ENCODE data around the gene UBE2S. TPM values are rescaled to one million over a fixed set of nuclear protein-coding genes. Genes with fewer than 3 reads are reported as not detected.

UBE2S gene
- total RNA-seq, 1 experiment from 2014 or later, result 393 TPM

GRCh38 chr19:55382522-55383054, 25.0 kb downstream of the UBE2S start:
- no peak overlapping the region for H3K9ac ChIP-seq (ENCODE audit: extremely low read depth, insufficient read length, low read length)
- H3K23ac ChIP-seq (ENCODE audit: insufficient read length, low read depth, low read length), result no peak overlapping the region
- no peak overlapping the region for H3K27ac ChIP-seq (ENCODE audit: insufficient read length, low read depth, low read length)
- peaks cover 45% of the 10 kb centered on the region for H3K27me3 Mint-ChIP-seq (ENCODE audit: low read depth)
- WGBS (ENCODE audit: extremely low coverage, insufficient read length, low lambda C conversion rate), result no CpG with 5 or more reads among the region's 3 CpGs
- H2BK12ac ChIP-seq (ENCODE audit: insufficient read length, low read depth, low read length), result no peak overlapping the region
- H3K4me3 Mint-ChIP-seq, result peak overlapping the region; percentile 75 to 85
- no peaks in the 10 kb centered on the region for H4K20me1 ChIP-seq (ENCODE audit: control insufficient read depth, insufficient read depth, insufficient read length)
- H3K23me2 ChIP-seq (ENCODE audit: insufficient read length, low read depth, low read length, poor library complexity, severe bottlenecking), result peaks cover 31% of the 10 kb centered on the region
- H3K79me1 ChIP-seq (ENCODE audit: insufficient read depth, low read depth, low read length, poor library complexity, severe bottlenecking), result peaks cover 8% of the 10 kb centered on the region
- H3K4ac ChIP-seq (ENCODE audit: low read depth, low read length), result no peak overlapping the region
- H2AK5ac ChIP-seq (ENCODE audit: insufficient read length, low read length), result no peak overlapping the region
- peaks cover 19 to 31% (median 21%) of the 10 kb centered on the region in 3 experiments for H3K36me3 Mint-ChIP-seq (ENCODE audit: insufficient read depth in 1 of 3, low read depth in 3 of 3)
- H3K4me1 Mint-ChIP-seq, result peaks cover 32 to 42% of the 10 kb centered on the region in 2 experiments
- no peak overlapping the region for H3K27ac Mint-ChIP-seq
- H3K14ac ChIP-seq (ENCODE audit: insufficient read depth, low read length), result no peak overlapping the region
- no peak for DNase-seq
- no peak overlapping the region for H2BK120ac ChIP-seq (ENCODE audit: low read depth, low read length, poor library complexity, severe bottlenecking)
- H2BK20ac ChIP-seq (ENCODE audit: low read depth, low read length, poor library complexity, severe bottlenecking), result no peak overlapping the region
- no peak overlapping the region for H4K91ac ChIP-seq (ENCODE audit: insufficient read length, low read depth, low read length)
- H3T11ph ChIP-seq (ENCODE audit: low read length), result no peak overlapping the region
- H3K4me2 ChIP-seq (ENCODE audit: insufficient read depth, insufficient read length, low read length), result no peak overlapping the region
- no peak overlapping the region for H3K56ac ChIP-seq (ENCODE audit: insufficient read length, low read depth, low read length)
- peaks cover 2% of the 10 kb centered on the region; the same call in 1 of the 2 replicates for H3K27me3 ChIP-seq (ENCODE audit: insufficient read depth, low read length)
- H2BK5ac ChIP-seq (ENCODE audit: insufficient read length, low read length), result no peak overlapping the region
- H3K79me2 ChIP-seq (ENCODE audit: insufficient read depth, low read length), result peaks cover 16% of the 10 kb centered on the region; the same call in 1 of the 2 replicates
- H2BK15ac ChIP-seq (ENCODE audit: low read depth, low read length), result no peak overlapping the region
- no peak overlapping the region for H4K8ac ChIP-seq (replicated peaks; ENCODE audit: insufficient read length, low read depth, low read length)
- no peak overlapping the region for H2AFZ ChIP-seq (ENCODE audit: low read length)
- H3K4me1 ChIP-seq (ENCODE audit: insufficient read depth, low read length), result peaks cover 5% of the 10 kb centered on the region; the same call in 1 of the 2 replicates
- no peaks in the 10 kb centered on the region for H3K9me3 ChIP-seq (ENCODE audit: control insufficient read depth, low read depth, low read length)
- no peak overlapping the region for H4K5ac ChIP-seq (ENCODE audit: insufficient read length, low read depth, low read length)
- no peak for TF ChIP-seq CTCF (conservative IDR thresholded peaks at IDR 0.05)
- H3K9me3 Mint-ChIP-seq, result peaks cover 2 to 3% of the 10 kb centered on the region in 2 experiments; a peak in 2 of 5 replicates
- H3K18ac ChIP-seq (ENCODE audit: insufficient read length, low read depth, low read length), result no peak overlapping the region
